ENCODE data around the gene PPP1R18. TPM values are rescaled to one million over a fixed set of nuclear protein-coding genes. Genes with fewer than 3 reads are reported as not detected.

PPP1R18 gene
- total RNA-seq, 4 donors from 2014 or later: 11.5 to 46.0 (median 14.9) TPM

DNA sequence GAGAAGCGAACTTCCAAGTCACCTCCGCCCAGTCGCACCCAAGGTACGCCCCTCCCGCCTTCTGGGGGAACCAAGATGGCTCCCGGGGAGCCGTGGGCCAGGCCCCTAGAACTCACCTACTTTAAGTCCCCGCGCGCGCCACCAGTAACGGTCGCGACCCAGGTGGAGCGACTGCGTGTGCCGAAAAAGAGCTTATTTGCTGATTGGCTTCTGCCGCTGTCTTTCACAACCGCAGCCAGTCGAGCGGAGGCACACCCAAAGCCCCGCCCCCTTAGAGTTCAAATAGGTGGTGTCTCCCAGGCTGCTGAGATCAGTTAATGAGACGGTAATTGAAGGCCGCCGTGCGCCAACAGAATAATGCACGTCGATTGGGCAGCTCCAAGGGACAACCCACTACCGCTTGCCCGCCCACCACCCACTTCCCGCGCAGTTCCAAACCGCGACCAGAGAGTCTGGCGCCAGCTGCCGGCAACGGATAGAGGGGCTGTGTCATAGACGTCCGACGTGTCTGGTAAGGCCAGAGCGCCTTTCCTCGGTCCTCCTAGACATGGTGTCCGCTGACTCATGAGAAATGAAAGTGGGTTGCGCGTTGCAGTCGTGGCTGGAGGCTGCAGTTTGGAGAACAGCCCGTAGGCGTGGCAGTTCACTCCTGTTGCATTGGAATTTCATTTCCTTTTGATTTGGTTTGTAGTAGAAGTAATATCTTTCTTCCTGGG is 30.8 kb upstream of the PPP1R18 start, which contains the start of gene MDC1:
Gene MDC1, minus strand, starts transcription at position 153 of the 716 bp plus-strand sequence. CDS start 2,106 bp downstream, outside the sequence.
- 0% methylated on average over 42 of the region's 48 CpGs; no CpG with 5 or more reads in 1 of the 2 donors for WGBS, 2 donors (ENCODE audit: low coverage in 1 of 2)
- in situ Hi-C loops (cut with MboI; ENCODE audit: low pct_ligation_motif_present in 1 of 4, low pct_unique_long_range_greater_than_20kb in 1 of 4, low sequenced_read_pairs in 3 of 4): loop anchor here in 1 of 4 donors (5.0 kb wide), 1 partner anchor 35 kb away; no protein-coding TSS in a partner anchor
- H3K9me3 ChIP-seq: no peaks in the 10 kb centered on the region
- peaks cover 0 to 12% (median 3%) of the 10 kb centered on the region in 4 donors for H3K36me3 ChIP-seq
- TF ChIP-seq POLR2AphosphoS5 (IDR thresholded peaks at IDR 0.05) (peak; percentile 95 to 98 (median 97)), POLR2A (IDR thresholded peaks at IDR 0.05) (peak; percentile 91), EP300 (IDR thresholded peaks at IDR 0.05; ENCODE audit: low read depth) (no peak)
- TF ChIP-seq, protein P1, sequence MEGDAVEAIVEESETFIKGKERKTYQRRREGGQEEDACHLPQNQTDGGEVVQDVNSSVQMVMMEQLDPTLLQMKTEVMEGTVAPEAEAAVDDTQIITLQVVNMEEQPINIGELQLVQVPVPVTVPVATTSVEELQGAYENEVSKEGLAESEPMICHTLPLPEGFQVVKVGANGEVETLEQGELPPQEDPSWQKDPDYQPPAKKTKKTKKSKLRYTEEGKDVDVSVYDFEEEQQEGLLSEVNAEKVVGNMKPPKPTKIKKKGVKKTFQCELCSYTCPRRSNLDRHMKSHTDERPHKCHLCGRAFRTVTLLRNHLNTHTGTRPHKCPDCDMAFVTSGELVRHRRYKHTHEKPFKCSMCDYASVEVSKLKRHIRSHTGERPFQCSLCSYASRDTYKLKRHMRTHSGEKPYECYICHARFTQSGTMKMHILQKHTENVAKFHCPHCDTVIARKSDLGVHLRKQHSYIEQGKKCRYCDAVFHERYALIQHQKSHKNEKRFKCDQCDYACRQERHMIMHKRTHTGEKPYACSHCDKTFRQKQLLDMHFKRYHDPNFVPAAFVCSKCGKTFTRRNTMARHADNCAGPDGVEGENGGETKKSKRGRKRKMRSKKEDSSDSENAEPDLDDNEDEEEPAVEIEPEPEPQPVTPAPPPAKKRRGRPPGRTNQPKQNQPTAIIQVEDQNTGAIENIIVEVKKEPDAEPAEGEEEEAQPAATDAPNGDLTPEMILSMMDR (IDR thresholded peaks at IDR 0.05): peak; percentile 17 to 79 (median 43)
- H3K4me1 ChIP-seq: peaks cover 4 to 39% (median 34%) of the 10 kb centered on the region in 4 donors
- H3K27me3 ChIP-seq: no peaks in the 10 kb centered on the region
- peak within 1 kb of the TSS; percentile 50 to 69 (median 60) for H3K4me3 ChIP-seq
- DNase-seq: peak; percentile 99
- intact Hi-C loops (cut with DNase I; ENCODE audit: low total_unique reads): loop anchor here (2.0 kb wide), 1 partner anchor 30 kb away; the partner anchor contains the start of gene PPP1R18
- H3K27ac ChIP-seq: peak within 1 kb of the TSS; percentile 93 to 99 (median 98)

DNA sequence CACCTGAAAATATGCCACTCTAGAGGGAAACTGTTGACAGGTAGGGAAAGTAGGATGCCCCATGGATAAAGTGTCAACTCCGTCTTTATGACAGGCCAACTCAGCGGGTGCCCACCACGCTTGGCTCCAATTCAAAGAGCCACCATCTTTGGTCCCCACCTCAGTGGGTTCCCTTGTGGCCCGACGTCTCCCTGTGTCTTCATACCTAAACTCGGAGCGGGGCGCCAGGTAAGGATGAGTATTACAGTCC is 30.4 kb upstream of the PPP1R18 start:
- in situ Hi-C loops (cut with MboI; ENCODE audit: low pct_ligation_motif_present in 1 of 4, low pct_unique_long_range_greater_than_20kb in 1 of 4, low sequenced_read_pairs in 3 of 4): loop anchor here in 1 of 4 donors (5.0 kb wide), 1 partner anchor 35 kb away; no protein-coding TSS in a partner anchor
- peaks cover 4 to 34% (median 29%) of the 10 kb centered on the region in 4 donors for H3K4me1 ChIP-seq
- intact Hi-C loops (cut with DNase I; ENCODE audit: low total_unique reads): loop anchor here (2.0 kb wide), 1 partner anchor 30 kb away; the partner anchor contains the start of gene PPP1R18
- no peaks in the 10 kb centered on the region for H3K27me3 ChIP-seq
- H3K27ac ChIP-seq: peak overlapping the region; percentile 93 to 99 (median 98)
- 2% methylated on average over 7 of the region's 8 CpGs; no CpG with 5 or more reads in 1 of the 2 donors for WGBS, 2 donors (ENCODE audit: low coverage in 1 of 2)
- no peak for DNase-seq
- peak overlapping the region; percentile 50 to 69 (median 60) for H3K4me3 ChIP-seq
- peaks cover 0 to 12% (median 3%) of the 10 kb centered on the region in 4 donors for H3K36me3 ChIP-seq
- no peaks in the 10 kb centered on the region for H3K9me3 ChIP-seq
- TF ChIP-seq POLR2AphosphoS5 (IDR thresholded peaks at IDR 0.05): no peak
- TF ChIP-seq, protein P1 (IDR thresholded peaks at IDR 0.05): peak in 2 of 5 experiments; percentile 17 to 19
- no peak for TF ChIP-seq EP300 (IDR thresholded peaks at IDR 0.05; ENCODE audit: low read depth)

GRCh38 chr6:30714263-30714662 is 27.8 kb upstream of the PPP1R18 start:
- Histone ChIP-seq H3K36me3 (peaks cover 0 to 18% (median 4%) of the 10 kb centered on the region in 4 donors), H3K4me1 (peaks cover 4 to 25% (median 20%) of the 10 kb centered on the region in 4 donors), H3K4me3 (no peak overlapping the region), H3K27me3 (no peaks in the 10 kb centered on the region), H3K9me3 (no peaks in the 10 kb centered on the region), H3K27ac (no peak overlapping the region)
- in situ Hi-C loops (cut with MboI; ENCODE audit: low pct_ligation_motif_present in 1 of 4, low pct_unique_long_range_greater_than_20kb in 1 of 4, low sequenced_read_pairs in 3 of 4) (no loop called here), intact Hi-C loops (cut with DNase I; ENCODE audit: low total_unique reads) (no loop called here)
- TF ChIP-seq POLR2AphosphoS5 (IDR thresholded peaks at IDR 0.05): no peak
- TF ChIP-seq, protein P1 (IDR thresholded peaks at IDR 0.05): no peak
- no peak for TF ChIP-seq EP300 (IDR thresholded peaks at IDR 0.05; ENCODE audit: low read depth)
- TF ChIP-seq POLR2A (IDR thresholded peaks at IDR 0.05): no peak
- WGBS, 2 donors (ENCODE audit: low coverage in 1 of 2): 93 to 100% methylated on average over 1 of the region's 1 CpG
- DNase-seq: no peak

DNA sequence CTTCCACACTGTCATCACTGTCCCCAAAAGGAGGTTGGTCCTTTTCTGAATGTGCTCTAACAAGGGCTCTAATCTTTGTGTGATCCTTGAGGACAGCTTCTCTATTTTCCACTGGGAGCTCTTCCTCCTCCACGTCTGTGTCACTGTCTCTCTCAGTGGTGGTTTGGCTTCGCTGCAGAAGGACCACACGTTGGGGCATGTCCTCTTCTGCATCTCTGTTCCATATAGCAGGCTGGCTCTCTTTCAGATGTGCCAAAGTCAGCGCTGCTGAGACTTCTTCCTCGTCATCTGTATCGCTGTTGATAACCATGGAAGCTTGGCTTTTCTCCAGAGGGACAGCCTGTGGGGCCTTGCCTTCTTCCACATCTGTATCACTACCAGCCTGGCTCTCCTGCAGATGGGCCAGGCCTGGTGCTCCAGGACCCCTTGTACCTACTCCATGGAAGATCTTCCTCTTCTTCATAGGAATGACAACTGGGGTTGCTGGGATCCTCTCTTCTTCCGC is 26.0 kb upstream of the PPP1R18 start:
- in situ Hi-C loops (cut with MboI; ENCODE audit: low pct_ligation_motif_present in 1 of 4, low pct_unique_long_range_greater_than_20kb in 1 of 4, low sequenced_read_pairs in 3 of 4): no loop called here
- Histone ChIP-seq H3K36me3 (peaks cover 0 to 18% (median 4%) of the 10 kb centered on the region in 4 donors), H3K27me3 (no peaks in the 10 kb centered on the region), H3K4me1 (peaks cover 4 to 9% (median 7%) of the 10 kb centered on the region in 4 donors), H3K4me3 (no peak overlapping the region), H3K27ac (no peak overlapping the region), H3K9me3 (no peaks in the 10 kb centered on the region)
- TF ChIP-seq POLR2A (IDR thresholded peaks at IDR 0.05): no peak
- TF ChIP-seq, protein P1 (IDR thresholded peaks at IDR 0.05): no peak
- no peak for TF ChIP-seq EP300 (IDR thresholded peaks at IDR 0.05; ENCODE audit: low read depth)
- no peak for TF ChIP-seq POLR2AphosphoS5 (IDR thresholded peaks at IDR 0.05)
- intact Hi-C loops (cut with DNase I; ENCODE audit: low total_unique reads): no loop called here
- no peak for DNase-seq
- WGBS, 2 donors (ENCODE audit: low coverage in 1 of 2): 87 to 93% methylated on average over 3 to 7 of the region's 7 CpGs
